Measurements from ENCODE around the gene FAM219B. TPM values are rescaled to one million over a fixed set of nuclear protein-coding genes. Genes with fewer than 3 reads are reported as not detected.
"Not testable (repeated sequence)": the region's sequence is repeated elsewhere in the genome, so short reads cannot be mapped to it uniquely, and the experiment has no call there.

Gene FAM219B
- total RNA-seq, 2 donors from 2014 or later: 25.4 to 42.8 TPM

DNA sequence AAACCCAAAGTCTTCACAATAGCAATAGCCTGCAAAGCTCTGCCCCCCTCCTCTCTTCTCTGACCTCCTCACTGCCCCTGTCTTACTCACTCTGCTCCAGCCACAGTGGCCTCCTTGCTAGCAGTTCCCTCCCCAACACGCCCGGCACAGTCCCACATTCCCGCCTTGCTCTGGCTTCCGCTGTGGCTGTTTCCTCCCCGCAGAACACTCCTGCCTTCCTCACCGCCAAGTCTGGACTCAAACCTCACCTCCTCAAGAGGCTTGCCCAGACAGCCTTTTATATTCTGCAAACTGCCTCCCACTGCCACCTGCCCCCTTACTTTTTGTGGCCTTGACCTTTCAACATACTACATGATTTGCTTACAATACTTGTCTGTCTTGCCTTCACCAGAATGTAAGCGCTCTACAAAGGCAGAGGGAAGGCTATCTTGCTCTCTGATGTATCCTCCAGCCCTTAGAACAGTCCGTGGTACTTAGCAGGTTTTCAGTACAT, 17.2 kb downstream of the FAM219B start:
- H3K4me3 ChIP-seq: peak overlapping the region in 1 of 2 donors; percentile 98
- 36 to 53% methylated on average over 8 of the region's 8 CpGs for WGBS, 2 donors
- intact Hi-C loops (cut with DNase I): no loop called here
- H3K9me3 ChIP-seq: no peaks in the 10 kb centered on the region
- no peaks in the 10 kb centered on the region for H3K27me3 ChIP-seq
- TF ChIP-seq, protein P1, sequence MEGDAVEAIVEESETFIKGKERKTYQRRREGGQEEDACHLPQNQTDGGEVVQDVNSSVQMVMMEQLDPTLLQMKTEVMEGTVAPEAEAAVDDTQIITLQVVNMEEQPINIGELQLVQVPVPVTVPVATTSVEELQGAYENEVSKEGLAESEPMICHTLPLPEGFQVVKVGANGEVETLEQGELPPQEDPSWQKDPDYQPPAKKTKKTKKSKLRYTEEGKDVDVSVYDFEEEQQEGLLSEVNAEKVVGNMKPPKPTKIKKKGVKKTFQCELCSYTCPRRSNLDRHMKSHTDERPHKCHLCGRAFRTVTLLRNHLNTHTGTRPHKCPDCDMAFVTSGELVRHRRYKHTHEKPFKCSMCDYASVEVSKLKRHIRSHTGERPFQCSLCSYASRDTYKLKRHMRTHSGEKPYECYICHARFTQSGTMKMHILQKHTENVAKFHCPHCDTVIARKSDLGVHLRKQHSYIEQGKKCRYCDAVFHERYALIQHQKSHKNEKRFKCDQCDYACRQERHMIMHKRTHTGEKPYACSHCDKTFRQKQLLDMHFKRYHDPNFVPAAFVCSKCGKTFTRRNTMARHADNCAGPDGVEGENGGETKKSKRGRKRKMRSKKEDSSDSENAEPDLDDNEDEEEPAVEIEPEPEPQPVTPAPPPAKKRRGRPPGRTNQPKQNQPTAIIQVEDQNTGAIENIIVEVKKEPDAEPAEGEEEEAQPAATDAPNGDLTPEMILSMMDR (IDR thresholded peaks at IDR 0.05): no peak
- TF ChIP-seq POLR2A (IDR thresholded peaks at IDR 0.05): no peak
- DNase-seq (peak in 3 of 4 donors; percentile 23 to 40 (median 35)), ATAC-seq (no peak)
- peak overlapping the region; percentile 72 to 85 (median 78) for H3K27ac ChIP-seq
- H3K36me3 ChIP-seq (replicated peaks in 1 of 2; ENCODE audit: insufficient read depth in 1 of 2, low read depth in 2 of 2): no peaks in the 10 kb centered on the region
- H3K4me1 ChIP-seq: peaks cover 38% of the 10 kb centered on the region

DNA sequence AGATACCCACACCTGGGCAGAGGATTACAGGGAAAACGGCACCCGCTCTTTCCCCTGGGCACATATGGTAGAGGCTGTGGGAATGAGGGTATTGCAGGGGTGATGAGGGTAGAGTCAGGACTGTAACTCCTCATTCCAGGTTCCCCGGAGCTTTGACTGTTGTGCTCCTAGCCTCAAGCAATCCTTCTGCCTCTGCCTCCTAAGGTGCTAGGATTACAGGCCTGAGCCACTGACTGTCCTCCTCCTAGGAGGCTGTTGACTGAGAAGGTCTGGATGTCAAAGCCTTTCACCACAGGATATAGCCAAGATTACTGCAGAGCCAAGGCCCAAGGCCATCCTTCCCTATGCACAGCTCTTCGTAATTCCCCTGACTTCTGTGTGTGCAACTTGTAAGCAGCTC, 17.9 kb downstream of the FAM219B start:
- ATAC-seq (no peak), DNase-seq (no peak)
- intact Hi-C loops (cut with DNase I): no loop called here
- Histone ChIP-seq H3K27me3 (no peaks in the 10 kb centered on the region), H3K4me1 (peaks cover 38% of the 10 kb centered on the region), H3K4me3 (no peak overlapping the region), H3K9me3 (no peaks in the 10 kb centered on the region), H3K36me3 (replicated peaks in 1 of 2; ENCODE audit: insufficient read depth in 1 of 2, low read depth in 2 of 2) (no peaks in the 10 kb centered on the region), H3K27ac (no peak overlapping the region)
- TF ChIP-seq POLR2A (IDR thresholded peaks at IDR 0.05): no peak
- TF ChIP-seq, protein P1 (IDR thresholded peaks at IDR 0.05): no peak
- WGBS, 2 donors: 94 to 100% methylated on average over 3 to 4 of the region's 4 CpGs

DNA sequence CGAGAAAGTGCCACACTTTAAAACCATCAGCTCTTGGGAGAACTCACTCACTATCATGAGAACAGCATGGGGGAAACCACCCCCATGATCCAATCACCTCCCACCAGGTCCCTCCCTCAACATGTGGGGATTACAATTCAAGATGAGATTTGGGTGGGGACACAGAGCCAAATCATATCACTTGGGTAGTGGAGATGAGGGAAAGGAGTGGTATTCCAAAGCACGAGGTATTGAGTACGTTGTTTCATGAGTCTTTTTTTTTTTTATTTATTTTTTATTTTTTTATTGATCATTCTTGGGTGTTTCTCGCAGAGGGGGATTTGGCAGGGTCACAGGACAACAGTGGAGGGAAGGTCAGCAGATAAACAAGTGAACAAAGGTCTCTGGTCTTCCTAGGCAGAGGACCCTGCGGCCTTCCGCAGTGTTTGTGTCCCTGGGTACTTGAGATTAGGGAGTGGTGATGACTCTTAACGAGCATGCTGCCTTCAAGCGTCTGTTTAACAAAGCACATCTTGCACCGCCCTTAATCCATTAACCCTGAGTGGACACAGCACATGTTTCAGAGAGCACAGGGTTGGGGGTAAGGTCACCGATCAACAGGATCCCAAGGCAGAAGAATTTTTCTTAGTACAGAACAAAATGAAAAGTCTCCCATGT, 19.0 kb downstream of the FAM219B start:
- H3K27ac ChIP-seq; DNase-seq; intact Hi-C loops (cut with DNase I); H3K9me3 ChIP-seq; H3K4me3 ChIP-seq; H3K36me3 ChIP-seq (replicated peaks in 1 of 2; ENCODE audit: insufficient read depth in 1 of 2, low read depth in 2 of 2); H3K27me3 ChIP-seq; ATAC-seq: not testable (repeated sequence)
- 68 to 82% methylated on average over 10 of the region's 10 CpGs for WGBS, 2 donors
- peaks cover 31% of the 10 kb centered on the region for H3K4me1 ChIP-seq

DNA sequence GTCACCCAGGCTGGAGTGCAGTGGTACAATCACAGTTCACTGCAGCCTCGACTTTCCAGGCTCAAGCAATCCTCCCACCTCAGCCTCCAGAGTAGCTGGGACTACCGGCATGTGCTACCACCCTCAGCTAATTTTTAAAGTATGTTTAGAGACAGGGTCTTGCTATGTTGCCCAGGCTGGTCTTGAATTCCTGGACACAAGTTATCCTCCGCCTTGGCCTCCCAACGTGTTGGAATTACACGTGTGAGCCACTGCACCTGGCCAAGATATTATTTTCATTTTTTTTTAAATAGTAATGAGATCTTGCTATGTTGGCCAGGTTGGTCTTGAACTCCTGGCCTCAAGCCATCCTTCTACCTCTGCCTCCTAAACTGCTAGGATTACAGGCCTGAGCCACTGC, 21.2 kb downstream of the FAM219B start:
- no peaks in the 10 kb centered on the region for H3K36me3 ChIP-seq (replicated peaks in 1 of 2; ENCODE audit: insufficient read depth in 1 of 2, low read depth in 2 of 2)
- H3K27me3 ChIP-seq: no peaks in the 10 kb centered on the region
- H3K27ac ChIP-seq: no peak overlapping the region
- ATAC-seq (no peak), DNase-seq (no peak)
- WGBS, 2 donors: 66 to 74% methylated on average over 5 of the region's 5 CpGs
- no peak overlapping the region for H3K4me3 ChIP-seq
- no peaks in the 10 kb centered on the region for H3K9me3 ChIP-seq
- TF ChIP-seq, protein P1 (IDR thresholded peaks at IDR 0.05): no peak
- TF ChIP-seq POLR2A (IDR thresholded peaks at IDR 0.05): no peak
- peaks cover 9% of the 10 kb centered on the region for H3K4me1 ChIP-seq
- intact Hi-C loops (cut with DNase I): no loop called here

DNA sequence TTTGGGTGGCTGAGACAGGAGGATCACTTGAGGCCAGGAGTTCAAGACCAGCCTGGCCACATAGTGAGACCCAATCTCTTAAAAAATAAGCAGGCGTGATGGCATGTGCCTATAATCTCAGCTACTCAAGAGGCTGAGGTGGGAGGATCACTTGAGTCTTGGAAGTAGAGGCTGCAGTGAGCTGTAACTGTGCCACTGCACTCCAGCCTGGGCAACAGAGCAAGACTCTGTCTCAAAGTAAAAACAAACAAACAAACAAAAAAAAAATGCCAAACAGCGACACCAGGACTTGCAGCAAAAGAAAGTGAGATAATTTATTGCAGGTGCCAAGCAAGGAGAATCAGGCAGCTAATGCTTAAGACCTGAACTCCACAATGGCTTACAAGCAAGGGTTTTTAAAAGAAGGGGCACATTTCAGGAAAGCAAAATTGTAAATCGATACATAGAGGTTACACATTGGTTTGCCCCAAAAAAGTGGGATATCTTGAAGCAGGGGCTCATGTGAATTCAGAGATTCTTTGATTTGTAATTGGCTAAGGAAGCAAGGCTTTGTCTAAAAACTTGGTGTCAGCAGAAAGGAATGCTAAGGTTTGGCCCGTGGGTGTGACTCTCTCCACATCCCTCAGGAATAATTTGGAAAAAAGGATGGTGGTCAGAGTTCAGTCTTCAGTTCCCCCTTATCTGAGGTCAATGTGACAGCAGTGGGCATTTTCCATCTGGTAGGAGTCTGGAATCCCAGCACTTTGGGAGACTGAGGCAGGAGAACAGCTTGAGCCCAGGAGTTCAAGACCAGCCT, 22.0 kb downstream of the FAM219B start:
- ATAC-seq (no peak), DNase-seq (no peak)
- peaks cover 5% of the 10 kb centered on the region for H3K4me1 ChIP-seq
- H3K36me3 ChIP-seq (replicated peaks in 1 of 2; ENCODE audit: insufficient read depth in 1 of 2, low read depth in 2 of 2): no peaks in the 10 kb centered on the region
- intact Hi-C loops (cut with DNase I): no loop called here
- H3K27me3 ChIP-seq: no peaks in the 10 kb centered on the region
- no peaks in the 10 kb centered on the region for H3K9me3 ChIP-seq
- no peak overlapping the region for H3K4me3 ChIP-seq
- WGBS, 2 donors: 81 to 82% methylated on average over 4 of the region's 4 CpGs
- TF ChIP-seq, protein P1 (IDR thresholded peaks at IDR 0.05): no peak
- TF ChIP-seq POLR2A (IDR thresholded peaks at IDR 0.05): no peak
- no peak overlapping the region for H3K27ac ChIP-seq
